Measurements from ENCODE around the gene TICAM1. TPM values are rescaled to one million over a fixed set of nuclear protein-coding genes. Genes with fewer than 3 reads are reported as not detected.

TICAM1 gene
- total and polyA plus RNA-seq, 4 donors, result 2.1 to 8.6 (median 5.5) TPM

- H3K4me3 ChIP-seq (ENCODE audit: low read depth in 1 of 3, low read length in 3 of 3), result no peak overlapping the region
- no peaks in the 10 kb centered on the region for H3K4me1 ChIP-seq (ENCODE audit: control insufficient read depth in 4 of 4, insufficient read depth in 4 of 4, low read length in 3 of 4)
- no peak overlapping the region for H3K27ac ChIP-seq (ENCODE audit: low read depth in 1 of 2, low read length in 2 of 2)
- no peak for TF ChIP-seq TAF1 (conservative IDR thresholded peaks at IDR 0.05)
- no peak for TF ChIP-seq ZBTB33 (IDR thresholded peaks at IDR 0.05)
- TF ChIP-seq FOXA2 (IDR thresholded peaks at IDR 0.05), result no peak
- no peak for TF ChIP-seq HNF4A (conservative IDR thresholded peaks at IDR 0.05)
- TF ChIP-seq REST (IDR thresholded peaks at IDR 0.05), result no peak
- H3K36me3 ChIP-seq (ENCODE audit: control insufficient read depth in 4 of 4, insufficient read depth in 3 of 4, low read depth in 1 of 4, low read length in 3 of 4), result no peaks in the 10 kb centered on the region
- 63% methylated on average over 23 of the region's 23 CpGs for WGBS
- DNase-seq (ENCODE audit: low spot score), result no peak
- no peaks in the 10 kb centered on the region for H3K27me3 ChIP-seq (ENCODE audit: control insufficient read depth in 4 of 4, insufficient read depth in 4 of 4, low read length in 3 of 4)
- no peak overlapping the region for H3K9ac ChIP-seq (ENCODE audit: low read depth in 1 of 2, low read length in 2 of 2)
- no peaks in the 10 kb centered on the region for H3K9me3 ChIP-seq (ENCODE audit: control insufficient read depth in 4 of 4, low read length in 3 of 4)
These were observed 47.0 kb upstream of the TICAM1 start for GRCh38 chr19:4878491-4878968.

- WGBS, result 77% methylated on average over 30 of the region's 30 CpGs
- no peaks in the 10 kb centered on the region for H3K36me3 ChIP-seq (ENCODE audit: control insufficient read depth in 4 of 4, insufficient read depth in 3 of 4, low read depth in 1 of 4, low read length in 3 of 4)
- H3K27me3 ChIP-seq (ENCODE audit: control insufficient read depth in 4 of 4, insufficient read depth in 4 of 4, low read length in 3 of 4), result no peaks in the 10 kb centered on the region
- no peak overlapping the region for H3K4me3 ChIP-seq (ENCODE audit: low read depth in 1 of 3, low read length in 3 of 3)
- TF ChIP-seq RXRA (IDR thresholded peaks at IDR 0.05), result no peak
- TF ChIP-seq FOXA2 (IDR thresholded peaks at IDR 0.05), result no peak
- TF ChIP-seq ATF3 (IDR thresholded peaks at IDR 0.05), result no peak
- no peak for TF ChIP-seq REST (IDR thresholded peaks at IDR 0.05)
- TF ChIP-seq FOXA1 (IDR thresholded peaks at IDR 0.05), result no peak
- no peak for TF ChIP-seq SP1 (IDR thresholded peaks at IDR 0.05)
- TF ChIP-seq GABPA (IDR thresholded peaks at IDR 0.05 in 1 of 2, conservative IDR thresholded peaks at IDR 0.05 in 1 of 2), result no peak
- DNase-seq (ENCODE audit: low spot score), result no peak
- H3K27ac ChIP-seq (ENCODE audit: low read depth in 1 of 2, low read length in 2 of 2), result no peak overlapping the region
- H3K9ac ChIP-seq (ENCODE audit: low read depth in 1 of 2, low read length in 2 of 2), result no peak overlapping the region
- H3K9me3 ChIP-seq (ENCODE audit: control insufficient read depth in 4 of 4, low read length in 3 of 4), result no peaks in the 10 kb centered on the region
- H3K4me1 ChIP-seq (ENCODE audit: control insufficient read depth in 4 of 4, insufficient read depth in 4 of 4, low read length in 3 of 4), result no peaks in the 10 kb centered on the region
These were observed 46.4 kb upstream of the TICAM1 start for GRCh38 chr19:4877753-4878490.

Data from liver (tissue), 9 donors.